Esophagus muscularis mucosa (tissue), 4 donors: ENCODE data around the gene TMEM231. TPM values are rescaled to one million over a fixed set of nuclear protein-coding genes. Genes with fewer than 3 reads are reported as not detected.
"Not testable (repeated sequence)": the region's sequence is repeated elsewhere in the genome, so short reads cannot be mapped to it uniquely, and the experiment has no call there.

ENCODE experiments used
- DNase-seq: peaks from one replicate; pipeline ENCODE4 v3.0.0-alpha.2; 2017; ENCODE audit errors: extremely low spot score
- H3K27ac ChIP-seq, 4 donors: fragments of 200-600 bp; sonication (generic); replicated peaks in 1 of 4; 1 replicate in 3 of 4; 2 replicates in 1 of 4; pipeline ENCODE4 v1.5.1; 2016 to 2019; ENCODE audit warnings: mild to moderate bottlenecking in 1 of 4
- H3K27me3 ChIP-seq, 4 donors: fragments of 200-600 bp; sonication (generic); one replicate each; pipeline versions ENCODE4 v1.5.1 to v1.6.0; 2016 to 2019
- H3K36me3 ChIP-seq, 4 donors: fragments of 200-600 bp; sonication (generic); one replicate each; pipeline ENCODE4 v1.5.1; 2016 to 2019
- H3K4me1 ChIP-seq, 4 donors: fragments of 200-600 bp; sonication (generic); one replicate each; pipeline ENCODE4 v1.5.1; 2016 to 2019
- H3K4me3 ChIP-seq, 4 donors: fragments of 200-600 bp; sonication (generic); 1 replicate in 2 of 4; 2 replicates in 2 of 4; pipeline ENCODE4 v1.5.1; 2016 to 2019; ENCODE audit warnings: mild to moderate bottlenecking in 4 of 4, moderate library complexity in 1 of 4
- H3K9me3 ChIP-seq, 4 donors: fragments of 200-600 bp; sonication (generic); 1 replicate in 3 of 4; 2 replicates in 1 of 4; pipeline ENCODE4 v1.5.1; 2016 to 2019
- CTCF ChIP-seq, 3 experiments: fragments of 200-600 bp in 2 of 3; fragments of 450-650 bp in 1 of 3; sonication (generic) in 2 of 3; IDR thresholded peaks; one replicate each; pipeline ENCODE4 v1.5.1; 2017 to 2019; ENCODE audit warnings: antibody characterized with exemption in 3 of 3, mild to moderate bottlenecking in 2 of 3, moderate library complexity in 1 of 3
- EP300 ChIP-seq: sonication (generic); formaldehyde crosslinking; IDR thresholded peaks from one replicate; pipeline ENCODE4 v1.6.1; 2017; ENCODE audit warnings: antibody characterized with exemption
- POLR2A ChIP-seq: fragments of 450-650 bp; IDR thresholded peaks from one replicate; pipeline ENCODE4 v1.6.1; 2017; ENCODE audit warnings: antibody characterized with exemption, moderate library complexity, mild to moderate bottlenecking, low read depth
- POLR2AphosphoS5 ChIP-seq, 2 donors: sonication (generic); formaldehyde crosslinking; IDR thresholded peaks; one replicate each; pipeline ENCODE4 v1.6.1; 2017; ENCODE audit warnings: antibody characterized with exemption in 2 of 2
- WGBS: methylation state at CpG from one replicate; pipeline ENCODE4 v1.1.5; 2018; 5-methylcytosine and 5-hydroxymethylcytosine counted together
- intact Hi-C: fragments of 100-400 bp; cut with DNase I; formaldehyde crosslinking; loops from one replicate; pipeline ENCODE4 v1.15.1; 2023
- total RNA-seq, 4 donors: library from RNA; depleted of rRNA; stranded (reverse); fragments of >200 nt; gene quantifications; one replicate each; pipeline versions ENCODE4 v1.1.0 to v1.2.1, GENCODE V29; 2016

The TMEM231 gene
- total RNA-seq, 4 donors from 2014 or later = 6.8 to 15.5 (median 10.5) TPM

- intact Hi-C loops = no loop called here
- H3K27me3 ChIP-seq = no peaks in the 10 kb centered on the region
- WGBS = 46% methylated on average over 7 of the region's 7 CpGs
- no peak overlapping the region for H3K27ac ChIP-seq
- no peaks in the 10 kb centered on the region for H3K36me3 ChIP-seq
- no peak overlapping the region for H3K4me3 ChIP-seq
- H3K4me1 ChIP-seq = peaks cover 3 to 19% (median 9%) of the 10 kb centered on the region in 4 donors
- TF ChIP-seq CTCF (IDR thresholded peaks at IDR 0.05) (no peak), POLR2AphosphoS5 (IDR thresholded peaks at IDR 0.05) (peak; percentile 11 to 26), POLR2A (no peak), EP300 (no peak)
- H3K9me3 ChIP-seq = no peaks in the 10 kb centered on the region
- no peak for DNase-seq
Measured at GRCh38 chr16:75506574-75506973, 49.5 kb downstream of the TMEM231 start.

DNA sequence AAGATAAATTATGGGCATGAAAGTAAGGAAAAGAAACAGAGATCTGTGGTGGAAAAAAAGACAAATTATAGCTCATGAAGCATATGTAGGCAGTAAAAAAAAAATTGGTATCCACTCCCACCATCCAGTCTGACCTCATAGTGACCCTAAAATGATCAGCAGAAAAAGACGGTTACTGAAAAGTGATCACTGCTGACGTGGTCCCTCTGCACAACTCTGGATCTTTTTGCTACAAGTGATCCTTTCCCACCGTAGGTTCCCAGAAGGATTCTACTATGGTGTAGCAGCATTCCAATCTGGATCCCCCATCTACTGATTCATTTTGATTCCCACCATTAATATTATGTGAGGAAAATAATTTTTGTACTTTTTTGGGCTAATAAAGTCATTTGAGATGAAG, 49.9 kb downstream of the TMEM231 start:
- H3K27me3 ChIP-seq = no peaks in the 10 kb centered on the region
- intact Hi-C loops = no loop called here
- WGBS = 71% methylated on average over 3 of the region's 3 CpGs
- H3K27ac ChIP-seq = no peak overlapping the region
- no peaks in the 10 kb centered on the region for H3K36me3 ChIP-seq
- peaks cover 3 to 24% (median 12%) of the 10 kb centered on the region in 4 donors for H3K4me1 ChIP-seq
- no peak for DNase-seq
- H3K4me3 ChIP-seq = no peak overlapping the region
- no peaks in the 10 kb centered on the region for H3K9me3 ChIP-seq
- TF ChIP-seq CTCF (IDR thresholded peaks at IDR 0.05) (no peak), EP300 (no peak), POLR2AphosphoS5 (IDR thresholded peaks at IDR 0.05) (no peak), POLR2A (no peak)

GRCh38 chr16:75503801-75504200, 52.3 kb downstream of the TMEM231 start:
- Histone ChIP-seq H3K4me3 (no peak overlapping the region), H3K27ac (no peak overlapping the region), H3K9me3 (no peaks in the 10 kb centered on the region), H3K4me1 (peaks cover 3 to 34% (median 22%) of the 10 kb centered on the region in 4 donors), H3K36me3 (no peaks in the 10 kb centered on the region), H3K27me3 (no peaks in the 10 kb centered on the region)
- intact Hi-C loops = no loop called here
- TF ChIP-seq POLR2A = no peak
- TF ChIP-seq POLR2AphosphoS5 (IDR thresholded peaks at IDR 0.05) = no peak
- no peak for TF ChIP-seq CTCF (IDR thresholded peaks at IDR 0.05)
- TF ChIP-seq EP300 = no peak
- 100% methylated on average over 1 of the region's 1 CpG for WGBS
- no peak for DNase-seq

DNA sequence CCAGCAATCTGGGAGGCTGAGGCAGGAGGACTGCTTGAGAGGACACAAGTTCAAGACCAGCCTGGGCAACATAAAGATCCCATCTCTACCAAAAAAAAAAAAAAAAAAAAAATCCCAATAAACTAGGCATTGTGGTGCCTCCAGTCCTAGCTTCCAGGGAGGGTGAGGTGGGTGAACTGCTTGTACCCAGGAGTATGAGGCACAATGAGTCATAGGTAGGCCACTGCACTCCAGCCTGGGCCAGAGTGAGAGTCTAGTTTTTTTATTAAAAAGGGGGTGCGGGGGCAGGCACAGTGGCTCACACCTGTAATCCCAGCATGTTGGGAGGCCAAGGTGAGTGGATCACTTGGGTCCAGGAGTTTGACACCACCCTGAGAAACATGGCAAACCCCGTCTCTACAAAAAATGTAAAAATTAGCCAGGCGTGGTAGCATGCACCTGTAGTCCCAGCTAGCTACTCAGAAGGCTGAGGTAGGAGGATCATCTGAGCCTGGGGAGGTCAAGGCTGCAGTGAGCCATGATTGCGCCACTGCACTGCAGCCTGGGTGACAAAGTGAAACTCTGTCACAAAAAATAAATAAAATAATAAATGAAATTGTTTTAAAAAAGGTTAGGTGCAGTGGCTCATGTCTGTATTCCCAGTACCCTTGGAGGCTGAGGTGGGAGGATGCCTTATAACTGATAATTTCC, 53.0 kb downstream of the TMEM231 start:
- H3K9me3 ChIP-seq = no peaks in the 10 kb centered on the region
- no peaks in the 10 kb centered on the region for H3K27me3 ChIP-seq
- H3K36me3 ChIP-seq = no peaks in the 10 kb centered on the region
- 94% methylated on average over 4 of the region's 4 CpGs for WGBS
- H3K4me3 ChIP-seq = no peak overlapping the region
- intact Hi-C loops = no loop called here
- peaks cover 7 to 41% (median 28%) of the 10 kb centered on the region in 4 donors for H3K4me1 ChIP-seq
- TF ChIP-seq POLR2AphosphoS5 (IDR thresholded peaks at IDR 0.05) = no peak
- no peak for TF ChIP-seq CTCF (IDR thresholded peaks at IDR 0.05)
- no peak for TF ChIP-seq EP300
- TF ChIP-seq POLR2A = no peak
- no peak for DNase-seq
- no peak overlapping the region for H3K27ac ChIP-seq

DNA sequence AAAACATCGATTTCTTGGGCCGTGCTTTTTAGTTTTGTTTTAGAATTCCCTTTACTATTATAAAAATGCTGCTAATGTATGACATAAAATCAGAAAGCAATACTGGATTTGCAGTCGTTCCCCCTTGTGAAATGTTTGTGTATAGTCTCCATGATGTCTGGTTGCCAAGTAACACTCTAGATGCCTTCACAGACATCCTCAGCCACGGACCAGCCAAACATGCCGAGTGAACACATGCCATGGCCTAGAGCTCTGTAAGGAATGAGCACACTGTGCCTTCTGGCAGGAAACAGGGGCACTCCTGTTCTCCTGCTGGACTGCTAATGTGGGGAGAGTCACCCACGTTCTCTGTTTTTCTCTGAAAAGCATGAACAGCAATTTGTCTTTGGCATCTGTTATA, 54.2 kb downstream of the TMEM231 start:
- intact Hi-C loops, H3K36me3 ChIP-seq, H3K27me3 ChIP-seq, H3K9me3 ChIP-seq, DNase-seq, H3K4me3 ChIP-seq: not testable (repeated sequence)
- TF ChIP-seq POLR2AphosphoS5 (IDR thresholded peaks at IDR 0.05) = peak; percentile 39 to 69
- peaks cover 7 to 42% (median 29%) of the 10 kb centered on the region in 4 donors for H3K4me1 ChIP-seq
- H3K27ac ChIP-seq = peak overlapping the region; percentile 54 to 63 (median 57)
- 33% methylated on average over 6 of the region's 6 CpGs for WGBS
